HG03354 (cell line): ENCODE data around the gene NUMA1.

Experiments used
- ATAC-seq: cut with Tn5 transposase; IDR thresholded peaks from one replicate; pipeline ENCODE4 v1.9.1; 2021; ENCODE audit warnings: mild to moderate bottlenecking; ENCODE audit not compliant: unreplicated experiment, poor library complexity, severe bottlenecking

Gene NUMA1

DNA sequence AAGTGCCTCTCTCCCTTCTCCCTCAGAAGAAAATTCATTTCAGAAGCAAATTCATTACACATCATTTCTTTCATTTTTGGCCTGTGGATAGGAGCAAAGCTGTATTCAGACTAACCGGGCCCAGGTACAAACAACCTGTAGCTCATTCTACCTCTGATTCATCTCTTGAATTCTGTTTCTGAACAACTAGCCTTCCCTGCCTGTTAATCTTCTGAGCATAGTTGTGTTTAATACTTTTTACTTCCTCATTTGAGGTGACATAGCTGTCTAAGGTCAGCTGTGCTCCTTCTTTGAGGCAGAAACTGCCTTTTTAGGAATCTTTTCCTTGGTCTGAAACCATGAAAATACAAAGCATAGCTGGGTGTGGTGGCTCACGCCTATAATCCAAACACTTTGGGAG is 94.2 kb downstream of the NUMA1 start:
- no peak for ATAC-seq

DNA sequence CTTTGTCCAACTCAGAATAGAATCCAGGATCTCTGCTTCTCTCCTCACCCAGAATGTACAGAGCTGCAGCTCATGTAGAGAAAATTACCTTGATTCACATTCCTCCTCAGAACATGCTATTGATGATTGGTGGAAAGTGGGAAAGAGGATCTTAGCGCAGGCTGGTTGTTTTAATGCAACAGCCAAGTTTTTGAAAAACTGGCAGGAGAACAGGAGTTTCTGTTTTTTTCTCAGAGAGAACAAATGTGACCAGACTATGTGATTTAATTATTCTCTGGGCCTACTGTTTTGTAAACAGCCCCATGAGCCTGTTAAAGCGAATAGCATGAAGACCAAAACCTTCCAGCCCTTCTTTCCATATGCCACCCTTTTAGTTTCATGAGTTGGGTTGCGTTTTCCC is 100.7 kb downstream of the NUMA1 start:
- no peak for ATAC-seq

DNA sequence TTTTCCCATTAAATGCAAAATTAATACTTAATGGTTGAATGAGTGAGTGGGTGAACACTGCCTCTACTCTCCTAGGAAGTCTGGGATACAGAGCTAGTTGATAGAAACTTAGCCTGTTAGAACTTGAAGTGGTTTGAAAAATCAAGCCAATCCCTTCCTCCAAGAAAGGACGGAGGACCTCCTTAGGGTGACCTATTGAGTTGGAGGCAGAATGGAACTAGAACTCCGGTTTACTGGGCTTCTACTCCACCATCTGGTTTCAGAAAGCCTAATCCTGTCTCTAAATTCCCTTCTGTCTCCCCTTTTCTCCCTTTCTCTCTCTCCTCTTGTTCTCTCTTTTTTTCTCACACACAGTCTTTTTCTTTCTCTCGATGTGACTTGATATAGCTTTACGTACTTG is 101.2 kb downstream of the NUMA1 start:
- ATAC-seq, result no peak

DNA sequence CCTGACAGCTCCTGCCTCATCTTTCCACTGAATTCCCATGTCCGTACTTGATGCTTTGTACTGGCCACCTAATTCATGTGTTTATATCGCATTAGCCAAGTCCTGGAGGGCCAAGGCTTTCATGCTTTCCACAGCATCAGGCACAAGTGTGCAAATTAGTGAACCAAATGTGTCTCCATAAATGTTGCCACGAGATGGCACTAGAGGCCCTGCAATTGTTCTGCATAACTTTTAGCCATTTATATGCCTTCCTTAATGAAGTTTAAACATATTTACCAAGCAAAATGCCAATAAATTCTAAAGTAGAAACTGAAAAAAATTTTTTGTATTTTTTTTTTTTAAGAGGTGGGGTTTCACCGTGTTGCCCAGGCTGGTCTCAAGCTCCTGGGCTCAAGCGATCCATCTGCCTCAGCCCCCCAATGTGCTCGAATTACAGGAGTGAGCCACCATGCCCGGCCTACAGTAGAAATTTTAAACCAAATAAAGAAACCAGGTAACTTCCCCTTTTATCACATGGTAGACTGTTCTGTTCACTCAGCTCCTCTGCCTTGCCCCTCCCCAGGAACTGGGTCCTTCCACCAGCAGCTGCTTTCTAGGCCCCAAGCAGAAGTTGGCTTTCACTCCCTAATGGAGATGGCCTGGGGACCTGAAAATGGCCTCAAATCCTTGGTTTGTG is 102.5 kb downstream of the NUMA1 start:
- no peak for ATAC-seq

DNA sequence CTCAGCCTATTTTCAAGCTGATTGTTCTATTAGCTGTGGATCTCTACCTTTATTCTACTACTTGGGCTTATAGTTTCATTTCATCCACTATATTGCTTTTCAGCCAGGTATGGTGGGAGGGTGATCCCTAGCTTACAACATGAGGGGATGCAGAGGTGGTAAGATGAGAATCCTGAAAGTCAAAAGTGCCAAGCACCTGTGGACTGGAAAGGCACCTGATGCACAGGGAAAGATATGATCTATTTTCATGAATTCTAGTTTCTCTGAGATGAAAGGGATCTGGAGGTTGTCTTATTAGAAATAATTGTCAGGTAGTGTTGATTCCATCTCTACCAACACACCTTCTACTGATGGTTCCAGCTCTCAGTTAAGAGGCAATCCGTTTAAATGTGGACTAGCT is 103.3 kb downstream of the NUMA1 start:
- no peak for ATAC-seq

DNA sequence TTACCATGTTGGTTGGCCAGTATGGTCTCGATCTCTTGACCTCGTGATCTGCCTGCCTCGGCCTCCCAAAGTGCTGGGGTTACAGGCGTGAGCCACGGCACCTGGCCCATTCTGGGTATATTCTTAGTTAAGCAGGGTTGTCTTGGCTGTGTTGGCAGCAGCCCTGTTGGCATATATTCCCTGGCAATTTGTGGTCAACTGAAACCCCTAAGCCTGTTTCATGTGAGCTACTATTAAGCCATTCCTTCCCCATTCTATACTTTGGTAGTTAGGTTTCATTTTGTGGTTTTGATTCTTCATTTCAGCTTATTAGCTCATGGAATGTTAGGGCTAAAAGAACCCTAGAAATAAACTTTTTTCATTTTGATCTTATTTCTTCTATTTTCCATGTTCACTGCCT is 103.8 kb downstream of the NUMA1 start:
- no peak for ATAC-seq

DNA sequence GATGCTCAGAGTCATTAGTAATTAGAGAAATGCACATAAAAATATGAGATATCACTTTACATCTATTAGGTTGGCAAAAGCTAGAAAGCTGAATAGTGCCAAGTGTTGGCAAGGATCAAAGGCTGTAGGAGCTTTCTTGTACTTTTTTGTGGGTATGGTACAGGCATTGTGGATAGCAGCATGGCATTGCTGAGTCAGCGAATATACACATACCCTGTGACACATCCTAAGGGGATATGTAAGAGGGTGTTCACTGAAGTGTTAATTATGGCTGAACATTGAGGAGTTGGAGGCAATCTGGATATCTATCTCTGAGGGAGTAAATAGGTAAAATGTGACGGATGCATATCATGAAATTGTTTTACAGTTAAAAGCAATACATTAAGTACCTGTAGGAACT is 108.7 kb downstream of the NUMA1 start:
- no peak for ATAC-seq

DNA sequence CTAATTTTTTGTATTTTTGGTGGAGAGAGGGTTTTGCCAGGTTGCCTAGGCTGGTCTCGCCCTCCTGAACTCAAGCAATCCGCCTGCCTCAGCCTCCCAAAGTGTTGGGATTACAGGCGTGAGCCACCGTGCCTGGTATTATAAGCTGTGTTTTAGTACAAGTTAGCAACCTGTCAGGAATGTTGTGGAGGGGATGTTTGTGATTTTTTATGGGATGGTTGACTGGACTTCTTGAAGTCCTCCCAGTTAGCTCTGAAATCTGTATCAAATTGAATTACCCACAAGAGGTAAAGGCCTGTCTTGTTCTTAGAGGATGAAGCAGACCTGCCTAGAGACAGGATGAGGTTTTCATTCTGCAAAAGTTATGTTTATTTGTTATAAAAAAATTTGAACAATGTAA is 115.7 kb downstream of the NUMA1 start:
- no peak for ATAC-seq

DNA sequence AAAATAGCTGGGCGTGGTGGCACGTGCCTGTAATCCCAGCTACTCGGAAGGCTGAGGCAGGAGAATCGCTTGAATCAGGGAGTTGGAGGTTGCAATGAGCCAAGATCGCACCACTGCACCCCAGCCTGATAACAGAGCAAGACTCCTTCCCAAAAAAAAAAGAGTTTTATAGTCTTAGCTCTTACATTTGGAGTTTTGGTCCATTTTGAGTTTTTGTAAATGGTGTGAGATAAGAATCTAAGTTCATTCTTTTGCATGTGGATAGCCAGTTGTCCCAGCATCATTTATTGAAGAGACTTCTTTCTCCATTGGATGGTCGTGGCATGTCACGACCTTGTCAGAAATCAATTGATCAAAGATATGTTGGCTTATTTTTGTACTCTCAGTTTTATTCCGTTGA is 116.9 kb downstream of the NUMA1 start:
- no peak for ATAC-seq

DNA sequence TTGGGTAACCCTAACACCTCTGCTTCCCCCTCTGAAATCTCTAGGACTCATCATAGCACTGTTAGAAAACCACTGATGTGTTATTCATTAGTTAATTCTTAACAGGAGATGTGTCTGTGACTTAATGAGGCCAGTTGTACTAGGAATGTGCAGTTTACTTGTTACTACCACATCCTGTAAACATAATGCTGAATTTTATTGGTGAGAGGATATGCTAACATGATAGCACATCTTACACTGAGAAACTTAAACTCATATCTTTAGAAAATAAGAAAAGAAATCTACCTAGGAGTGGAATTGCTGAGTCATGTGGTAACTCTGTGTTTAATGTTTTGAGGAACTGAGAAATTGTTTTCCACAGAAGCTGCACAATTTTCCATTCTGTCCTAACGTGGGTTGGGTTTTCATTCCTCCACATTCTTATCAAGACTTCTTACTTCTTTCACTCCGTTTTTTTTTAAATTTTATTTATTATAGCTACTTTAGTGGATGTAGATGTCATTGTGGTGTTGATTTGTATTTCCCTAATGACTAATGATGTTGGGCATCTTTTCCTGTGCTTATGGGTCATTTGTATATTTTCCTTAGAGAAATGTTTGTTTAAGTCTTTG is 117.8 kb downstream of the NUMA1 start:
- peak; percentile 77 for ATAC-seq

DNA sequence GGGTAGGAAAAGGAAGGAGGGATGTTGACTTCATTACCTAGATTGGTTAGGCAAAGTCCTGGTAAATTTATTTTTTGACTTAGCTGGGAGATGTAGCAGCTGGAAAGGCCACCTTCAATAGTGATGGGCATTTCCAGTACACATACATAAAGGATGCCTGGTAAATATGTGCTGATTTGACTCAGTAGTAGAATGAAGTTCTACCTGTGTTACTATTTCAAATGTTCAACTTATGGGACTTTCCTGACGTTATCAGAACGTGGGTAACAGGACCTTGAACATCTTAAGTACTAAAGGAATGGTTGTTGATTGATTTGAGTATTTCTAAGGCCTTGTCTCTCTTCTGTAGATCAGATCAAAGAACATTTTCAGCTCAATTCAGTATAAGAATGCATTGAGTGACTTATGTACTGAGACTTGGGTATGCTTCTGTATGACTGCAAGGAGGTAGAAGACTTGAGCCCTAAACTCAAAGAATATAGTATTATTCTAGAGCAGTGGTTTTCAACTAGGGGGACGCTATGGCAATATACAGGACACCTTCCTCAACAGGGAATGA is 124.4 kb downstream of the NUMA1 start:
- no peak for ATAC-seq
